HG02623 (cell line): ENCODE data around the gene HLCS.

Source experiments
- ATAC-seq: cut with Tn5 transposase; IDR thresholded peaks from one replicate; pipeline ENCODE4 v1.9.1; 2021; ENCODE audit warnings: moderate library complexity; ENCODE audit not compliant: unreplicated experiment

Gene HLCS

GRCh38 chr21:36852293-36852692, 114.2 kb downstream of the HLCS start:
- no peak for ATAC-seq

GRCh38 chr21:36851121-36851520, 115.3 kb downstream of the HLCS start:
- no peak for ATAC-seq

- ATAC-seq, result no peak
Observed at GRCh38 chr21:36850372-36850771, 116.1 kb downstream of the HLCS start.

GRCh38 chr21:36849461-36850105, 116.9 kb downstream of the HLCS start:
- ATAC-seq, result no peak

- ATAC-seq, result no peak
Observed at GRCh38 chr21:36848730-36849274, 117.7 kb downstream of the HLCS start.

GRCh38 chr21:36847189-36847588, 119.3 kb downstream of the HLCS start:
- ATAC-seq, result no peak

- no peak for ATAC-seq
Observed at GRCh38 chr21:36846631-36847030, 119.8 kb downstream of the HLCS start.

- ATAC-seq, result no peak
Observed at GRCh38 chr21:36845790-36846189, 120.7 kb downstream of the HLCS start.

- no peak for ATAC-seq
Observed at GRCh38 chr21:36845070-36845469, 121.4 kb downstream of the HLCS start.

GRCh38 chr21:36841866-36842265, 124.6 kb downstream of the HLCS start:
- ATAC-seq, result no peak

GRCh38 chr21:36839735-36840134, 126.7 kb downstream of the HLCS start:
- ATAC-seq, result no peak

- no peak for ATAC-seq
Observed at GRCh38 chr21:36839123-36839522, 127.3 kb downstream of the HLCS start.

- no peak for ATAC-seq
Observed at GRCh38 chr21:36835383-36835795, 131.1 kb downstream of the HLCS start.

GRCh38 chr21:36834192-36834591, 132.3 kb downstream of the HLCS start:
- ATAC-seq, result no peak

GRCh38 chr21:36830100-36830499, 136.4 kb downstream of the HLCS start:
- no peak for ATAC-seq

GRCh38 chr21:36828891-36829515, 137.5 kb downstream of the HLCS start:
- no peak for ATAC-seq

GRCh38 chr21:36828208-36828607, 138.3 kb downstream of the HLCS start:
- no peak for ATAC-seq

- ATAC-seq, result no peak
Observed at GRCh38 chr21:36825658-36826057, 140.8 kb downstream of the HLCS start.

GRCh38 chr21:36821032-36821299, 145.5 kb downstream of the HLCS start:
- no peak for ATAC-seq

- no peak for ATAC-seq
Observed at GRCh38 chr21:36820176-36821031, 146.1 kb downstream of the HLCS start.

- ATAC-seq, result no peak
Observed at GRCh38 chr21:36817732-36818450, 148.6 kb downstream of the HLCS start.
